CD4-positive, alpha-beta T cell (primary cell): ENCODE measurements around the gene RAI1. TPM values are rescaled to one million over a fixed set of nuclear protein-coding genes. Genes with fewer than 3 reads are reported as not detected.

ENCODE experiments used
- ATAC-seq: fragments of 200-7000 bp; cut with Tn5 transposase; one replicate; pipeline ENCODE4 v1.10.0; 2022; ENCODE audit warnings: mild to moderate bottlenecking; ENCODE audit not compliant: poor library complexity
- CTCF ChIA-PET: fragments of 350-600 bp; sonication (Branson Sonifier 250); formaldehyde crosslinking; loops from one replicate; lab custom pipeline; 2021; ENCODE audit warnings: antibody characterized with exemption, inconsistent platforms; lab: Charles Lee
- POLR2A ChIA-PET: fragments of 350-600 bp; sonication (Branson Sonifier 250); formaldehyde crosslinking; loops from one replicate; lab custom pipeline; 2021; ENCODE audit warnings: antibody characterized with exemption, inconsistent platforms; lab: Charles Lee
- DNase-seq, 14 experiments: peaks; one replicate each; pipeline ENCODE4 v3.0.0-alpha.2; 2013 to 2020; ENCODE audit warnings: mixed read lengths in 2 of 14
- H3K27ac ChIP-seq, 2 donors: one replicate each; pipeline versions ENCODE4 v1.5.1 to v1.7.0; 2013; ENCODE audit warnings: low read length in 2 of 2, low read depth in 1 of 2, mild to moderate bottlenecking in 1 of 2
- H3K27me3 ChIP-seq, 2 experiments: 1 replicate in 1 of 2; 2 replicates in 1 of 2; pipeline versions ENCODE4 v1.6.1 to v1.7.0; 2013; ENCODE audit warnings: low read length in 2 of 2, control low read depth in 1 of 2, mild to moderate bottlenecking in 1 of 2, moderate library complexity in 1 of 2; ENCODE audit not compliant: insufficient read depth in 2 of 2, control insufficient read depth in 1 of 2
- H3K36me3 ChIP-seq: one replicate; pipeline ENCODE4 v1.6.1; 2013; ENCODE audit warnings: low read length, control low read depth; ENCODE audit not compliant: insufficient read depth
- H3K4me1 ChIP-seq: one replicate; pipeline ENCODE4 v1.6.1; 2013; ENCODE audit warnings: low read length, control low read depth; ENCODE audit not compliant: insufficient read depth
- H3K4me3 ChIP-seq: one replicate; pipeline ENCODE4 v1.5.1; 2013; ENCODE audit warnings: mild to moderate bottlenecking, low read length, moderate library complexity
- H3K9me3 ChIP-seq, 2 experiments: 1 replicate in 1 of 2; 2 replicates in 1 of 2; pipeline versions ENCODE4 v1.6.1 to v1.7.0; 2013; ENCODE audit warnings: low read length in 2 of 2, mild to moderate bottlenecking in 2 of 2, control low read depth in 1 of 2, moderate library complexity in 1 of 2; ENCODE audit not compliant: control insufficient read depth in 1 of 2, insufficient read depth in 1 of 2
- H3K27ac Mint-ChIP-seq: one replicate; pipeline ENCODE4 v1.8.0; 2020; ENCODE audit warnings: mixed read lengths
- H3K27me3 Mint-ChIP-seq: one replicate; pipeline ENCODE4 v1.8.0; 2021; ENCODE audit warnings: mixed read lengths
- H3K36me3 Mint-ChIP-seq: one replicate; pipeline ENCODE4 v1.8.0; 2021; ENCODE audit warnings: low read depth, mixed read lengths
- H3K4me1 Mint-ChIP-seq: one replicate; pipeline ENCODE4 v1.8.0; 2021; ENCODE audit warnings: low read depth, mixed read lengths
- H3K4me3 Mint-ChIP-seq: one replicate; pipeline ENCODE4 v1.8.0; 2020; ENCODE audit warnings: mild to moderate bottlenecking, mixed read lengths
- H3K9me3 Mint-ChIP-seq: one replicate; pipeline ENCODE4 v1.8.0; 2020; ENCODE audit warnings: mixed read lengths
- CTCF ChIP-seq: fragments of 200-600 bp; IDR thresholded peaks from one replicate; pipeline ENCODE4 v1.8.0; 2022; ENCODE audit warnings: antibody characterized with exemption, mild to moderate bottlenecking
- intact Hi-C, 2 experiments: fragments of 100-400 bp; cut with DNase I in 1 of 2; cut with micrococcal nuclease in 1 of 2; formaldehyde crosslinking; loops; one replicate each; pipeline versions ENCODE4 v1.15.1 to v1.9.0; 2023 to 2025; cut with DNase I, micrococcal nuclease
- total RNA-seq, 174 experiments: library from RNA in 2 of 174; stranded (reverse) in 2 of 174; gene quantifications; one replicate each; pipeline ENCODE4 v1.2.3 and lab custom pipeline; 2021 to 2026

RAI1 gene
- total RNA-seq, 2 experiments from 2014 or later: 19.3 to 25.2 TPM

- POLR2A ChIA-PET: no interaction called here
Observed at GRCh38 chr17:17711641-17712162, 30.4 kb downstream of the RAI1 start.

DNA sequence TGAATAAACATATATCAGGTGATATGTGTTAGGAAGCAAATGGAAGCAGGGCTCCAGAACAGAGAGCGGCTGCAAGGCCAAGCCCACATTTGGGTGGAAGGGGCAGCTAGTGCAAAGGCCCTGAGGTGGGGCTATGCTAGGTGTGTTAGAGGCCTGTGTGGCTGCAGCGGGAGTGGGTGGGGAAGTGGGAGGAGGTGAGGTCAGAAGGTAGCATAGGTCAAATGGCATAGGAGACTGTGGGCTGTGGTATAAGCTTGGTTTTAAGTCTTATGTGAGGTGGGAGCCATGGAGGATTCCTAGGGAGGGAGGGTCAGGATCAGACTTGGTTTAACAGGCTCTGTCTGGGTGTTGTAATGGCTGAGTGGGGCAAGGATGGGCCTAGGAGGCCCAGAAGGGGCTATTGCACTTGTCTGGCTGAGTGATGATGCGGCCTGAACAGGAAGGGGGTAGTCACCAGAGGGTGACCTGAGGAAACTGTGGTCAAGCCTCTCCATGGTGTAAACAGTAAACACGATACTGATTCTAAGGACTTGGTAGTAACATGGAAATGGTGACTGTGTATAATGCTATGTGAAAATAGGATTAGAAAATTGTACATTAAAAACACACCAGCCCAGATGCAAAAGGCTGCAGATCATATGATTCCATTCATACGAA is 31.1 kb downstream of the RAI1 start:
- DNase-seq (peak in 2 of 14 experiments; percentile 26 to 50), ATAC-seq (no peak)
- POLR2A ChIA-PET: no interaction called here
- intact Hi-C loops: no loop called here
- Histone ChIP-seq H3K27me3 (no peaks in the 10 kb centered on the region), H3K9me3 (no peaks in the 10 kb centered on the region), H3K36me3 (no peaks in the 10 kb centered on the region), H3K27ac (no peak overlapping the region), H3K4me1 (peaks cover 18% of the 10 kb centered on the region), H3K4me3 (no peak overlapping the region)
- no peaks in the 10 kb centered on the region for H3K36me3 Mint-ChIP-seq
- CTCF ChIA-PET: interaction anchor here (0.8 kb wide), 1 partner anchor 148 kb away, joined by 3 read pairs; no protein-coding TSS in a partner anchor
- TF ChIP-seq CTCF: no peak
- peaks cover 31% of the 10 kb centered on the region for H3K4me1 Mint-ChIP-seq
- H3K27me3 Mint-ChIP-seq: peaks cover 10% of the 10 kb centered on the region
- H3K9me3 Mint-ChIP-seq: no peaks in the 10 kb centered on the region
- H3K4me3 Mint-ChIP-seq: no peak overlapping the region
- H3K27ac Mint-ChIP-seq: no peak overlapping the region

More at GRCh38 chr17:17711641-17712162, 30.4 kb downstream of the RAI1 start:
- no peak overlapping the region for H3K27ac ChIP-seq
- Mint-ChIP-seq H3K36me3 (no peaks in the 10 kb centered on the region), H3K9me3 (no peaks in the 10 kb centered on the region), H3K4me3 (no peak overlapping the region), H3K27me3 (peaks cover 10% of the 10 kb centered on the region), H3K27ac (no peak overlapping the region), H3K4me1 (peaks cover 28% of the 10 kb centered on the region)
- peaks cover 18% of the 10 kb centered on the region for H3K4me1 ChIP-seq
- intact Hi-C loops: no loop called here
- no peak overlapping the region for H3K4me3 ChIP-seq
- no peaks in the 10 kb centered on the region for H3K36me3 ChIP-seq
- H3K27me3 ChIP-seq: no peaks in the 10 kb centered on the region
- CTCF ChIA-PET: no interaction called here
- DNase-seq (no peak), ATAC-seq (no peak)
- no peak for TF ChIP-seq CTCF
- no peaks in the 10 kb centered on the region for H3K9me3 ChIP-seq

DNA sequence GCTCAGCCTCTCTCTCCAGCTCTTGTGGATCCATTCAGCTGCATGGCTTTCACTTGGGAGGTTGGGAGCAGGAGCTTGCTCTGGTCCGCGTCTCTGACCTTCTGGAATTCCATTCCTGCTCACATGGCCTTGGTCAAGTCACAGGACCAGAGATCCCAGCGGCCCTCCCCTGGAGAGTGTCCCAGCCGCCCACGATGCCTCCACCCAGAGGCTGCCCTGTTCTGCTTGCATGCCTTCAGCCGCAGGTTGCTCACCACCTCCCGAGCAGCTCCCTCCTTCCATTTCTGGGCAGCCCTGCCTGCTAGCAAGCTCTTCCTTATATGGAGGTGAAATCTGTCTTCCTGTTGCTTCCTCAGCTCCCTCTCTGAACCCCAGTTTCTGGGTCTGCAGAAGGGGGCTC is 32.6 kb downstream of the RAI1 start:
- Mint-ChIP-seq H3K4me1 (peaks cover 39% of the 10 kb centered on the region), H3K9me3 (no peaks in the 10 kb centered on the region), H3K27me3 (peaks cover 10% of the 10 kb centered on the region), H3K36me3 (no peaks in the 10 kb centered on the region), H3K27ac (no peak overlapping the region), H3K4me3 (peak overlapping the region; percentile 68)
- POLR2A ChIA-PET: no interaction called here
- TF ChIP-seq CTCF: no peak
- no peaks in the 10 kb centered on the region for H3K27me3 ChIP-seq
- DNase-seq (peak in 1 of 14 experiments; percentile 29), ATAC-seq (peak; percentile 62)
- CTCF ChIA-PET: no interaction called here
- H3K27ac ChIP-seq: no peak overlapping the region
- H3K4me3 ChIP-seq: no peak overlapping the region
- H3K4me1 ChIP-seq: peaks cover 18% of the 10 kb centered on the region
- no peaks in the 10 kb centered on the region for H3K9me3 ChIP-seq
- intact Hi-C loops: no loop called here
- H3K36me3 ChIP-seq: no peaks in the 10 kb centered on the region
